Loucy (cell line): ENCODE results near the gene FOXP1.

Source experiments
- H2AFZ ChIP-seq: fragments of 200-600 bp; sonication (generic); 2 replicates; pipeline ENCODE4 v1.6.0; 2016; ENCODE audit warnings: antibody characterized with exemption, mild to moderate bottlenecking, low read length, moderate library complexity
- H3F3A ChIP-seq: fragments of 200-600 bp; 2 replicates; pipeline ENCODE4 v1.6.0; 2016; ENCODE audit warnings: antibody characterized with exemption, low read depth, mild to moderate bottlenecking
- H3K27me3 ChIP-seq: fragments of 200-600 bp; sonication (generic); 2 replicates; pipeline ENCODE4 v1.6.1; 2014; ENCODE audit warnings: low read length, mild to moderate bottlenecking; ENCODE audit not compliant: insufficient read depth, poor library complexity, severe bottlenecking
- H3K36me3 ChIP-seq: fragments of 200-600 bp; sonication (generic); 2 replicates; pipeline ENCODE4 v1.6.1; 2016; ENCODE audit warnings: low read length; ENCODE audit not compliant: insufficient read depth
- H3K4me1 ChIP-seq: fragments of 200-600 bp; sonication (generic); 2 replicates; pipeline ENCODE4 v1.5.1; 2014; ENCODE audit warnings: low read length, mild to moderate bottlenecking; ENCODE audit not compliant: insufficient read depth, poor library complexity, severe bottlenecking
- H3K4me2 ChIP-seq: fragments of 200-600 bp; sonication (generic); 2 replicates; pipeline ENCODE4 v1.6.0; 2014; ENCODE audit warnings: antibody characterized with exemption, low read length, low read depth, mild to moderate bottlenecking; ENCODE audit not compliant: poor library complexity, severe bottlenecking
- H3K4me3 ChIP-seq: fragments of 200-600 bp; sonication (generic); 2 replicates; pipeline ENCODE4 v1.5.1; 2014; ENCODE audit warnings: low read length, mild to moderate bottlenecking, mixed read lengths; ENCODE audit not compliant: poor library complexity, severe bottlenecking
- H3K79me2 ChIP-seq: fragments of 200-600 bp; sonication (generic); 2 replicates; pipeline ENCODE4 v1.6.1; 2014; ENCODE audit warnings: low read length; ENCODE audit not compliant: insufficient read depth
- H3K9ac ChIP-seq: fragments of 200-600 bp; sonication (generic); 2 replicates; pipeline ENCODE4 v1.6.0; 2014; ENCODE audit warnings: mild to moderate bottlenecking, low read depth, low read length, moderate library complexity; ENCODE audit not compliant: poor library complexity, severe bottlenecking
- H3K9me2 ChIP-seq: fragments of 200-600 bp; sonication (generic); replicated peaks from 2 replicates; pipeline ENCODE4 v1.6.1; 2016; ENCODE audit warnings: low read depth, low read length, mixed read lengths
- H3K9me3 ChIP-seq: fragments of 200-600 bp; sonication (generic); 2 replicates; pipeline ENCODE4 v1.6.1; 2014; ENCODE audit warnings: mild to moderate bottlenecking, antibody characterized with exemption, low read length, low read depth; ENCODE audit not compliant: insufficient read depth
- H4K20me1 ChIP-seq: fragments of 200-600 bp; sonication (generic); 2 replicates; pipeline ENCODE4 v1.6.0; 2014; ENCODE audit warnings: antibody characterized with exemption, low read length, mild to moderate bottlenecking; ENCODE audit not compliant: insufficient read depth, poor library complexity, severe bottlenecking
- CTCF ChIP-seq: fragments of 200-600 bp; sonication (generic); conservative IDR thresholded peaks from 2 replicates; pipeline ENCODE4 v1.5.1; 2014; ENCODE audit warnings: mild to moderate bottlenecking, antibody characterized with exemption, low read length
- EZH2phosphoT487 ChIP-seq: fragments of 200-600 bp; IDR thresholded peaks from 2 replicates; pipeline ENCODE4 v1.6.1; 2018; ENCODE audit warnings: antibody characterized with exemption, mild to moderate bottlenecking, moderate library complexity, borderline replicate concordance

FOXP1 gene

DNA sequence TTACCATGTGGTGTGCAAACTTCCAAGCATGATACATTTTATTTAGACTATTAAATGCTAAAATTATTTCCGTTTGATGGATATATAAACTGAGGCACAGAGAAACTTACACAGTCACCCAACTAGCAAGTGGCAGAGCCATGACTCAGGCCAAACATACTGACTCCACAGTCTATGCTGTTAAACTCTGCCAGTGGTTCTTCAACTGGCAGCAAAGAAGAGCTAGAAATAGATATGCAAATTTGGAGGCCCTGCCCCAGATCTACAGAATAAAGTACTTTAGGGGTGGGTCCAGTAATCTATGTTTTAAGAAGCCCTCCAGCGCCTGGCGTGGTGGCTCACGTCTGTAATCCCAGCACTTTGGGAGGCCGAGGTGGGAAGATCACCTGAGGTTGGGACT is 400.0 kb downstream of the FOXP1 start:
- no peaks in the 10 kb centered on the region for H3K27me3 ChIP-seq
- peaks cover 17% of the 10 kb centered on the region for H3K4me1 ChIP-seq
- no peak for TF ChIP-seq EZH2phosphoT487
- no peak for TF ChIP-seq CTCF
- H3K4me3 ChIP-seq, result no peak overlapping the region
- no peaks in the 10 kb centered on the region for H3K9me2 ChIP-seq
- H4K20me1 ChIP-seq, result no peaks in the 10 kb centered on the region
- H3K9ac ChIP-seq, result no peak overlapping the region
- no peaks in the 10 kb centered on the region for H3K79me2 ChIP-seq
- no peaks in the 10 kb centered on the region for H3K9me3 ChIP-seq
- no peak overlapping the region for H2AFZ ChIP-seq
- H3K36me3 ChIP-seq, result no peaks in the 10 kb centered on the region; the same call in 1 of the 2 replicates
- H3K4me2 ChIP-seq, result no peak overlapping the region
- H3F3A ChIP-seq, result no peaks in the 10 kb centered on the region

DNA sequence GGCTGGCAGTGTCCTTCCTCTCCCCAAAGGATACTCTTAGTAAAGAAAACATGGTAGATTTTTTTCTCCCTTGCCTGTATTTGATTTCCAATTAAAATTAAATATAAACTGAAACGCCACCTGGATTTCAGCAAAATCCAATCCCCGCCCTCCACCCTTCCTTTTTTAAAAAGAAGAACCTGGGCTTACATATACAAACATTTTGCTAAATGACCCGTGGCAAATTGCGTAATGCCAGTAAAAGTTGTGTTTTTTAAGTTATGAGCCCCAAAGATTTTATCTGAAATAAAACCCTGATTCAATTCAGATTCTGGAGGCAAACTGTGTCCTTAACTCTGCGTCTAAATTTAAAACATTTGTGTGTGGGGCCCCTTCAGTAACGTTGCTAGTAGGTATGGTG is 403.0 kb downstream of the FOXP1 start:
- Histone ChIP-seq H3K27me3 (no peaks in the 10 kb centered on the region), H3K79me2 (no peaks in the 10 kb centered on the region), H3K4me3 (no peak overlapping the region), H3K4me1 (peaks cover 8% of the 10 kb centered on the region), H3F3A (no peaks in the 10 kb centered on the region), H3K9ac (no peak overlapping the region), H3K36me3 (no peaks in the 10 kb centered on the region; the same call in 1 of the 2 replicates), H3K4me2 (no peak overlapping the region), H3K9me3 (no peaks in the 10 kb centered on the region), H2AFZ (no peak overlapping the region), H4K20me1 (no peaks in the 10 kb centered on the region), H3K9me2 (no peaks in the 10 kb centered on the region)
- TF ChIP-seq CTCF, result no peak
- TF ChIP-seq EZH2phosphoT487, result no peak

GRCh38 chr3:71177375-71177774 is 406.2 kb downstream of the FOXP1 start:
- Histone ChIP-seq H3K36me3 (peaks cover 5% of the 10 kb centered on the region; the same call in 1 of the 2 replicates), H3K4me3 (no peak overlapping the region), H3K4me1 (no peaks in the 10 kb centered on the region), H2AFZ (no peak overlapping the region), H3K79me2 (no peaks in the 10 kb centered on the region), H3F3A (no peaks in the 10 kb centered on the region), H3K4me2 (no peak overlapping the region), H3K27me3 (no peaks in the 10 kb centered on the region), H3K9me2 (no peaks in the 10 kb centered on the region), H4K20me1 (no peaks in the 10 kb centered on the region), H3K9ac (no peak overlapping the region), H3K9me3 (no peaks in the 10 kb centered on the region)
- TF ChIP-seq CTCF (no peak), EZH2phosphoT487 (no peak)
